Esophagus squamous epithelium (tissue), 4 donors: ENCODE results near the gene RCOR1.

ENCODE experiments used
- POLR2A ChIP-seq, 4 donors: fragments of 450-650 bp; IDR thresholded peaks; one replicate each; pipeline ENCODE4 v1.6.1; 2017; ENCODE audit warnings: antibody characterized with exemption in 4 of 4, mild to moderate bottlenecking in 4 of 4, moderate library complexity in 3 of 4
- TF ChIP-seq, protein P1 (sequence below), 6 experiments: fragments of 450-650 bp in 4 of 6; fragments of 200-600 bp in 2 of 6; sonication (generic) in 2 of 6; IDR thresholded peaks; one replicate each; pipeline ENCODE4 v1.5.1; 2016 to 2019; ENCODE audit warnings: antibody characterized with exemption in 6 of 6, mild to moderate bottlenecking in 4 of 6, moderate library complexity in 4 of 6

DNA sequence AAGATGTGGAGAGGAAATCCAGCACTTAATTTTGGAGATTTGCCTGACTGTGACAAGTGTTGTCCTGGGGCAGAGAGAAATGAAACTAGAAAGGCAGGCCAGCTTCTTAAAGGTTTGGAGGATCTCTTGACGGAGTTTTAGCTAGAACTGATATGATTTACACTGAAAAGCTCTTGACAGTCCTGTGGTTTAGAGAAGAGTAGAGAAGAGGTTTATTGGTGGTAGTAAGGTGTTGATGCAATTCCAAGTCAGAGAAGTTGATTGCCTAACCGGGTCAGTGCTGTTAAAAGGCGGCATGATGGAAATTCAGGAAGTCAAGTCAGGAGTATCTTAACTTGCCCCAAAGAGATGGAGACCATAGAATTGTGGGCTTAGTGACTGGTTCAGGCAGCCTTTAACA, 95.8 kb downstream of the RCOR1 start:
- TF ChIP-seq, protein P1, sequence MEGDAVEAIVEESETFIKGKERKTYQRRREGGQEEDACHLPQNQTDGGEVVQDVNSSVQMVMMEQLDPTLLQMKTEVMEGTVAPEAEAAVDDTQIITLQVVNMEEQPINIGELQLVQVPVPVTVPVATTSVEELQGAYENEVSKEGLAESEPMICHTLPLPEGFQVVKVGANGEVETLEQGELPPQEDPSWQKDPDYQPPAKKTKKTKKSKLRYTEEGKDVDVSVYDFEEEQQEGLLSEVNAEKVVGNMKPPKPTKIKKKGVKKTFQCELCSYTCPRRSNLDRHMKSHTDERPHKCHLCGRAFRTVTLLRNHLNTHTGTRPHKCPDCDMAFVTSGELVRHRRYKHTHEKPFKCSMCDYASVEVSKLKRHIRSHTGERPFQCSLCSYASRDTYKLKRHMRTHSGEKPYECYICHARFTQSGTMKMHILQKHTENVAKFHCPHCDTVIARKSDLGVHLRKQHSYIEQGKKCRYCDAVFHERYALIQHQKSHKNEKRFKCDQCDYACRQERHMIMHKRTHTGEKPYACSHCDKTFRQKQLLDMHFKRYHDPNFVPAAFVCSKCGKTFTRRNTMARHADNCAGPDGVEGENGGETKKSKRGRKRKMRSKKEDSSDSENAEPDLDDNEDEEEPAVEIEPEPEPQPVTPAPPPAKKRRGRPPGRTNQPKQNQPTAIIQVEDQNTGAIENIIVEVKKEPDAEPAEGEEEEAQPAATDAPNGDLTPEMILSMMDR (IDR thresholded peaks at IDR 0.05), result no peak
- no peak for TF ChIP-seq POLR2A (IDR thresholded peaks at IDR 0.05)
